ENCODE data around the gene MAP6.

MAP6 gene

DNA sequence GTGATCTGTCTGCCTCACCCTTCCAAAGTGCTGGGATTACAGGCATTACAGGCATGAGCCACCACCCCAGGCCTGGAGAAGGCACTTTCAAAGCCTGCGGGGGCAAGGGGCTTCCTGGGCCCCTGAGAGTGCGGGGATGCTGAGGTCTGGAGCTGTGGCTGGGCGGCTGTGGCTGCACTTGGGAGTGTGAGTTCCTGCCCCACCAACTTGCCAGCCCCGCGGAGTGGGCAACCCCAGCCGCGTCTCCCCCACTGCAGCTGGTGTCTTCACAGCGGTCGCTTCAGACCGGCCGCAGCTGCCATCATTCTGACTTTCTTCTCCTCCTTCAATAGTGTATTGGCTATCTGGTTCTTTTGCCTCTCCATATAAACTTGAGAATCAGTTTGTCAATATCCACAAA is 10.7 kb upstream of the MAP6 start:
- no peak for TF ChIP-seq CTCF (IDR thresholded peaks at IDR 0.05; ENCODE audit: low read depth, low read length)
- H3K4me3 ChIP-seq (ENCODE audit: low read depth, low read length) = no peak overlapping the region

- no peak overlapping the region for H3K4me3 ChIP-seq (ENCODE audit: low read depth, low read length)
- no peak for TF ChIP-seq CTCF (IDR thresholded peaks at IDR 0.05; ENCODE audit: low read depth, low read length)
These were observed 9.9 kb upstream of the MAP6 start for GRCh38 chr11:75678620-75679259.

DNA sequence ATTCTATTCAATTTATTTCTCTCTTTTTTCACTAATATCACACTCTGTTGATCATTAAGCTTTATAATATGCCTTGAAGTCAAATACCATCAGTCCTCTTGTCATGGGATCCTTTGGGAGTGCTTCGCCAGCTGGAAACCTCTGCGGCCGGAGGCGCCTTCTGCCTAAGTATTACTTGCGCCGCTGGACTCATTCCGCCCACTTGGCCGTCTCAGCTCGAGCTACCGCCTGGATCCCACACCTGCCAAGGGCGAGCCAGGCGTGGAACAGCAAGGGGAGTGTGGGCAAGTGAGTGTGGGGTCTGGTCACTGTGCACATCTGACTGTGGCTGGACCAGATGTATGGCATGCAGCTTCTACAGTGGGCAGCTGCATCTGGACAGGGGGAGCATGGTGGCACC is 9.1 kb upstream of the MAP6 start:
- no peak for TF ChIP-seq CTCF (IDR thresholded peaks at IDR 0.05; ENCODE audit: low read depth, low read length)
- no peak overlapping the region for H3K4me3 ChIP-seq (ENCODE audit: low read depth, low read length)

DNA sequence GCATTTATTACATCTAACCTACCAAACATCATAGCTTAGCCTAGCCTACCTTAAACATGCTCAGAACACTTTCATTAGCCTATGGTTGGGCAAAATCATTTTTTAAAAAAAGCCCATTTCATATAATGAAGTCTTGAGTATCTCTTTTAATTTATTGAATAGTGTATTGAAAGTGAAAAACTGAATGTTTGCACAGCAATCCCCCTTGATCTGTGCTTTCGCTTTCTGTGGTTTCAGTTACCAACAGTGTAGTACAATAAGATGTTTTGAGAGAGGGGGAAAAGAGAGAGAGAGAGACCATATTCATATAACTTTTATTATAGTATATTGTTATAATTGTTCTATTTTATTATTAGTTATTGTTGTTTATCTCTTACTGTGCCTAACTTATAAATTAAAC is 8.4 kb upstream of the MAP6 start:
- no peak for TF ChIP-seq CTCF (IDR thresholded peaks at IDR 0.05; ENCODE audit: low read depth, low read length)
- no peak overlapping the region for H3K4me3 ChIP-seq (ENCODE audit: low read depth, low read length)

DNA sequence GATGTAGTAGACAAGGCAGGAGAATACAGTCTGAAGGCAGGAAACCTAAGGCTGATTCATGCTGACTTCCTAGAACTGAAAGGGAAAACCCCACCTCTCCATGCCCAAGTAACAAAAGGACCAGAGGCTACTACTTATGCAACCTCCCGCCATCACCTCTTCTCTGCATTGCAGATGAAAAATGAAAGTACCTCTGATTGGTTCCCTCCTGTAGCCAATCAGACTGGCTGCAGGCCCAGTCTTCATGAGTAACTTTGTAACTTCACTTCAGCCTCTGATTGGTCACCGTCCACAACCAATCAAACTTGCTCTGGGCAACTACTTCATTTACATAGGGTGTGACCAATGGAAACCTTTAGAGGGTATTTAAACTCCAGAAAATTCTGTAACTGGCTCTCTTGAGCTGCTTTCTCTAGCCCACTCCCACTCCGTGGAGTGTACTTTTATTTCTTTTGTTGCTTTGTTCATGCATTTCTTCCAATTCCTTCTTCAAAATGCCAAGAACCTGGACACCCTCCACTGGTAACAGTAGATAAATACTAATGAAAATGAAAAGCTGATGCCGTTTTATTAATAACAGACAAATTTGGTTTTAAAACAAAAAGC is 5.2 kb upstream of the MAP6 start:
- no peak for TF ChIP-seq CTCF (IDR thresholded peaks at IDR 0.05; ENCODE audit: low read depth, low read length)
- no peak overlapping the region for H3K4me3 ChIP-seq (ENCODE audit: low read depth, low read length)

DNA sequence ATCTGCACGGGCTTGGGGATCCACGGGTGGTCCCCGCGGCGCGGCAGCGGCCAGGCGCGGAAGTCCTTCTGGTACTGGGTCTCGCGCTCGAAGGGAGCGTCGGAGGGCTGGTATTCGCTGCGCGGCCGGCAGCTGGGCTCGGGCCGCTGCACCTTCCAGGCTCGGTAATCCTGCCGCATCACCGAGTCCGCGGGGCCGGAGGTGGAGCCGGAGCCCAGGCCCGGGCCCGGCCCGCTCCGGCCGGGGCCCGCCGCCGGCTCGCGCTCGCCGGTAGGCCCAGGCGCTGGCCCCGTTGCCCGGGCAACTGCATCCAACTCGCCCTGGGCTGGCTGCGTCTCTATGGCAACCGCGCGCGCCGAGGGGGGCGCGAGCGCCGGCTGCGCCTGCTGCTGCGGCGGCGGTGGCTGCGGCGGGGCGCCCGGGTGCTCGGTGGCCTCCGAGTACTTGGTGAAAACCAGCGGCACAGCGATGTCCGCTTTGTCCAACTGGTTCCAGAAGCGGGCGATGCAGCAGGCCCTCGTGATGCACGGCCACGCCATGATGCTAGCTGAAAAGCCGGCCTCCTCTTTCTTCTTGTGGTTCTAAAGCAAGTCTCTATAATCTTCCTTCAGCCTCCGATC is 897 bp downstream of the MAP6 start:
- peak overlapping the region; percentile 40 for H3K4me3 ChIP-seq (ENCODE audit: low read depth, low read length)
- TF ChIP-seq CTCF (IDR thresholded peaks at IDR 0.05; ENCODE audit: low read depth, low read length) = no peak

DNA sequence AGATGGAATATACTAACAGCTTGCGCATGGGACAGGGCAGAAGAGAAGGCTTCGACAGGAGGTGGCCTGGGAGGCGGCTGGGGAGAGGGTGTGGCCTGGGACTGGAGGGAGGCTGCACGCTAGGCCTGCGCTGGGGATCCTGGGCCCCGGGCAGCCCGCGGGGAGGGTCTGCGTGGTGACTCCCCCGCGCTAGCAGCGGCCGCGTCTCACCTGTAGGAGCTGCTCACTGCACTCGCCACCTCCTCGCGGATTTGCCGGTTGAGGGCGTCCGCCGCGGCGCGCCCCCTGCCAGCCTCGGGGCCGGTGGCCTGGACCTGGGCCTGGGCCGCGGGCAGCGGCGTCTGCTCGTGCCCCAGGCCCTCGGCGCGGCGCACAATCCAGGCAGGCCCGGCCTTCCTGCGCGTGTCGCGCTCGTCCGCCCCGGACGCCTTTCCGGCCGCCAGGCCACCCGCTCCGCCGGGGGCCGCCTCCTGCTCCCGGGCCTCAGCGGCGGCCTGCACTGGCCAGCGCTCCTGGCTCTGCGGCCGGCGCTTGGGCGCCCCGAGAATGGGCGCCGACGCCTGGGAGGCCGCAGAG is 1.5 kb downstream of the MAP6 start:
- TF ChIP-seq CTCF (IDR thresholded peaks at IDR 0.05; ENCODE audit: low read depth, low read length) = no peak
- peak overlapping the region; percentile 40 for H3K4me3 ChIP-seq (ENCODE audit: low read depth, low read length)
